ENCODE measurements around the gene SWSAP1.

GRCh38 chr19:11335449-11336146, 38.9 kb upstream of the SWSAP1 start:
- TF ChIP-seq POLR2A (IDR thresholded peaks at IDR 0.05; ENCODE audit: low read depth, low read length) (no peak), CTCF (conservative IDR thresholded peaks at IDR 0.05; ENCODE audit: low read depth, low read length) (no peak), BHLHE40 (IDR thresholded peaks at IDR 0.05; ENCODE audit: low read depth, low read length) (no peak), CEBPB (IDR thresholded peaks at IDR 0.05; ENCODE audit: low read depth, low read length) (no peak), CHD1 (IDR thresholded peaks at IDR 0.05; ENCODE audit: low read depth, low read length) (no peak), SMC3 (IDR thresholded peaks at IDR 0.05; ENCODE audit: low read depth, low read length) (no peak), RFX5 (IDR thresholded peaks at IDR 0.05; ENCODE audit: low read depth, low read length) (no peak), RCOR1 (IDR thresholded peaks at IDR 0.05; ENCODE audit: insufficient replicate concordance, low read length) (no peak), RAD21 (IDR thresholded peaks at IDR 0.05; ENCODE audit: low read length) (no peak), MAFK (IDR thresholded peaks at IDR 0.05; ENCODE audit: low read depth, low read length) (no peak)

Measured in IMR-90 (cell line).